NCI-H526 treated with DMSO at 0.1 percent for 48 hours (cell line): ENCODE data around the gene NTM.

ENCODE experiments used
- DNase-seq: peaks from one replicate; lab custom pipeline; 2025; lab: John Stamatoyannopoulos, UW

NTM gene

GRCh38 chr11:131499199-131499598 lies 128.8 kb downstream of the NTM start:
- no peak for DNase-seq

DNA sequence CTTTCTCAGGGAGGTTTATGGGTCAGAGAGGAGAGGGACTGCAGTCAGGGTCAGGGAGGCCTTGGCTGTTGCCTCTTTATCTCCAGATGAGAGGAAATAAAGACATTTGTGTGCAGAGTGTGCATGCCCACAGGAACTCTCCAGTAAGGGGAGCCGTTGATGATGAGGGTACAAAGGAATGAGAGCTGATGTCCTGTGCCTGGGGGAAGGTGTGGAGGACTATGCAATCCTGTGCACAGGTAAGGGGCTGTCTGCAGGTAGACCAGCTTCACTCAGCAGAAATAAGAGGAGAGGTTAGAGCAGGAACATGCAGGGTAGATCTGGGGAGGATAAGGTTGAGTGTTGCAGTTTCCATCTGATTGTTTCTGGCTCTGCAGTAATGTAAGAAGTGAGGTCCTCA lies 132.6 kb downstream of the NTM start:
- DNase-seq: no peak

GRCh38 chr11:131504199-131504949 lies 134.0 kb downstream of the NTM start:
- peak; percentile 90 for DNase-seq

- DNase-seq: no peak
These were observed 135.9 kb downstream of the NTM start for GRCh38 chr11:131506348-131506747.

DNA sequence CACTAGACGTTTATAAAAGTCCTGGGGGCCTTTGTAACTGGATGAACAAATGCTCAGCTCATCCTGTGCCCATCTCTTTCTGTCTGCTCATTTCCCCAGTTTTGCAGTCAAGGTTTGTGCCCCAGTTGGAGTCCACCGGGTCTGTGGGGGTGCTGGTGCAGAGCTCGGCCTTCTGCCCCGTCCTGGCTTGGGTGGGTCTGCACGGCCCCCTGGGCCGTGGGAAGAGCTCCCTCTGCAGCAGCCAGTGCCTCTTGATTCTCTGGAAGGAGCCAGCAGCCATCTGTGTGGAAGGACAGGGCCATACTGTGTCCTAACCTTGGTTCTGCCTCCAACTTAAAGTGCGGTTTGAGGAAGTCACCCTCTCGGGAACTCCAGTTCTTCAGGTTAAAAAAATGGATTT lies 140.2 kb downstream of the NTM start:
- DNase-seq: no peak

GRCh38 chr11:131511794-131512193 lies 141.4 kb downstream of the NTM start:
- DNase-seq: peak; percentile 82

GRCh38 chr11:131512228-131512627 lies 141.8 kb downstream of the NTM start:
- DNase-seq: no peak

- DNase-seq: no peak
These were observed 143.6 kb downstream of the NTM start for GRCh38 chr11:131514062-131514461.

DNA sequence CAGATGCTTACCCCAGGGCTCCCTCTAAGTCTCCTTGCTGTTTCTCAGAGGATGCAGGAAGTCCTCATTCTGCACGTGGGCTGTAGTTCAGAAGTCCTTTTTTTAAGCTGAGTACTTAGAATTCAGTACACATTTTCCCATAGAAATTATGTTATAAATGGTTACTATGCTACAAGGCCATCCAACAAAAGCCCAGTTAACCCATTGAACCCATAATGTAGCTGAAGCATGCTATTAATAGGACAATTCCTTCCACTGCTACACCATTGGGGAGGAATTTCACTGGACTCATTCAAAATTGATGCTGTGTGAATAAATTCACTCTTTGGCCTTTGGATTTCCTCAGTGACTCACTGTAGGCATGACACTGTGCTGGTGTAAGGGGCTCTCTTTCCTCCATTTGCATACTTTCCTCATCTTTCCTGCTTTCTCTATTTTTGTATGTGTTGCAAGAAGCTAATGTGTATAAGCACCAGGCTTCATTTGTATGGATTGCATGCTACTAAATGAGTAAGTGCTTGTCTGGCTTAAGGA lies 148.0 kb downstream of the NTM start:
- no peak for DNase-seq

DNA sequence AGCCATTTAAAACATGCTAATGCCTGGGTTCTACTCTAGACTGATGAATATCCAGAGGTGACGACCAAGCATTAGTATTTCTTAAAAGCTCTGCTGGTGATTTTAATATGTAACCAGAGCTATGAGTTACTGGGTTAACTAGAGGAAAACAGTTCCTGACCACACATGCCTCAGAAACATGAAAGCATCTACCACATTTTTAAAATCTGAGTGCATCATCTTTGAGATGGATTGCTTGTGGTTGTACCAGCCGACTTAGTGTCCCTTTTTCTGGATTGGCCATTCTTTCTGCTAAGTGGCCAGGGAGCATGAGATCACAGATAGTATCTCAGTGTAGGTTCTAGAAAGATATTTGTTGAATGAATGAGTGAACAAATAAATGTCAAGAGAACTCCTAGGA lies 152.4 kb downstream of the NTM start:
- DNase-seq: no peak

DNA sequence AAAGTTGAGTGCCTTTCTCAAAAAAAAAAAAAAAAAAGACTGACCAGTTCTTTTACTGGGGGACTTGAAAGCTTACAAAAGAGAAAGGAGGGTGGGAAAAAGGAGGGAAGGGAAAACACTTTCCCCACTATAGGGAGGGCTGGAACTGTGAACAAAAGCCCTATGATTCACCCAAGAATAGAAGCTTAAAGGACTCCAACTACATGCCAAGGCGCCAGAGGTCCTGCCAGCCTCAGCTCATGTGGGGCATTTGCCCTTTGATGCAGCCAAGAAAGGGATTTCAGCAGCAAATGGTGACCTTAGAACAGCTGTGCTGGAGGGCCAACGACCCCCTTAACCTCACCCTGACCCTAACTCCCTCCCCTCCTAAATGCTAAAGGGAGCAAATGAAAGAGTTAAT lies 160.0 kb downstream of the NTM start:
- DNase-seq: no peak

DNA sequence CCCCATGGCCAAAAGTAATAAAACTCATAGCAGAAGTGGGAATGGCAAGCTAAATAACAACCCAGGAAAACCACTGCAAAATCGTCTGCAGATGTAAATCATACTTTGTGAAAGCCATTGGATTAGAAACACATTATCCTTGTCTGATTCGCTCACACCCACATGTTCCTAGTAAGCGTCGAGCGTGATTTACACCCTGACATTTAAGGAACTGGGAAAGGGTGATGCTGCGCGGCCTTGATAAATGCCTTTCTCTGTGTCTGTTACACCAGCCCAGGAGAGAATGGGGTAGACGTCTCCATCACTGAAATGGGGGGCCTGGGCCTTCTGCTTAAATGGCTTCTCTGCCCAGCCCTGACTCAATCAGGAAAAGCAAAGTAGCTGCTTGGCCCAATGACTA lies 162.7 kb downstream of the NTM start:
- DNase-seq: no peak

DNA sequence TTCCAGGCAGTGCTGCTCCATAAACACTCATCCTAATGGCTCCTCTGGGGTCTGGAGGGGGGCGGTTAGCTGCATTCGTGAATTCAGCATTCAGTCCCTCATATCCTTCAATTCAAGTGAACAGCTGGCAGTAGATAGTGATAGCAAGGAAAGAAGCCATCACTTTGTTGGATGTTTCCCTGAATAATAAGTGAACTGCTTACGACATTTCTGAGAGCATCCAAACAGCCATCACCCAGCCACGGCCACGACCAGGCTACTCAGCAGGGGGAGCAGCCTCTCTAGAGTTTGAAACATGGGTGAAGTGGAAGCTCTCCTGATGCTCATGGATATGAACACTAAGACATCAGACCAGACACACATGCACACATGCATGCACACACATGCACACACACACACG lies 163.6 kb downstream of the NTM start:
- no peak for DNase-seq

- DNase-seq: no peak
These were observed 164.2 kb downstream of the NTM start for GRCh38 chr11:131534611-131535010.

GRCh38 chr11:131536159-131536558 lies 165.7 kb downstream of the NTM start:
- DNase-seq: no peak

DNA sequence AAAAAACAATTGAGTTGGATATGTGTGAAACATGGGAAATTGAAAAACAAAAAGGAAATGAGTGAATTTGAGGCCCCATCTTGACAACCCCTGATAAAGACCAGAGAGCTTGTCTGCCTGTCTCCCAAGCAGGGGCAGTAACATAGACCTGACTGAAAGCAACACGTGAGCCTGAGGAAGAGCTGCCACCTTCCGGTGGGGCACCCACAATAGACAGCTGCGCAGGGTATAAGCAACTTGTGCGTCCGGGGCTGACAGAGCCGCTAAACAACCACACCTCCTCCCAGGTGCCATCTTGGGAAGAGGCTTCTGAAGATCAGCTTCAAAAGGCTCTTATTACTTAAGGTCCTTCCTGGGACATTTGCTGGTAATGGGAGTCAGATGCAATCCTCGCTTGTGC lies 166.8 kb downstream of the NTM start:
- no peak for DNase-seq

DNA sequence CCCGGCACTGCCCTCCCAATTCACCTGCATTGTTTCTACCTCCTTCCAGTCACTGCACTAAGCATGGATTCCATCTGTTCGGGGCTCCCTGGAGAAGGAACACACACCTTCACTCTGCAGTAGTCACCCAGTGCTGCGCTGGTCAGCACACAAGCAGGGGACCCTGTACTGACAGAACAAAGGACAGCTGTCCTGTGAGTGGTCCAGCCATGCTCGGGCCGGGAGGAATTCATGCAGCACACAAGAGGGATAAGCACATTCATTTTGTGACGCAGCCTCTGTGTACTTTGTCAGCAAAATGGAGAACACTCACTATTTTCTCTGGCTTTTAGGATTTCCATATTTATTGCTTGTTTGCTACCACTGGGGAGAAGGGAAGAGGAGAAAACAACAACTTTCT lies 167.3 kb downstream of the NTM start:
- DNase-seq: no peak

DNA sequence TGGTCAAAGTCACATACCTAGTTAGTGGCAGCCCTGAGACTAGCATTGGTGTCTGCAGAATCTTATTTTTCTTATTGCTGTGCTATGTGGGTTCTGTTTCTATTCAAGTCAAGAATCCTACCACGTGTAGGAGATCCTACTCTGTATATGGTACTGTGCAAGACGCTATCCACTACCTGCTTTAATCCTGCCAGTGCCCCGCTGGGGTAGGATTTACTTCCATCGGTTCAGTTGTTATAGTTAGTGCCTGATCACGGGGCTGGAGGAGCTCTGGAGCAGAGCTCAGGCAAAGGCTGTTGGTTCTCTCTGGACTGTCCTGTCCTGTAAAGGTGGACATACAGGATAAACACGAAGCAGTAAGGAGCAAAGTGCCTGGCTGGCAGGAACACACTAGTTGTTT lies 167.9 kb downstream of the NTM start:
- no peak for DNase-seq

DNA sequence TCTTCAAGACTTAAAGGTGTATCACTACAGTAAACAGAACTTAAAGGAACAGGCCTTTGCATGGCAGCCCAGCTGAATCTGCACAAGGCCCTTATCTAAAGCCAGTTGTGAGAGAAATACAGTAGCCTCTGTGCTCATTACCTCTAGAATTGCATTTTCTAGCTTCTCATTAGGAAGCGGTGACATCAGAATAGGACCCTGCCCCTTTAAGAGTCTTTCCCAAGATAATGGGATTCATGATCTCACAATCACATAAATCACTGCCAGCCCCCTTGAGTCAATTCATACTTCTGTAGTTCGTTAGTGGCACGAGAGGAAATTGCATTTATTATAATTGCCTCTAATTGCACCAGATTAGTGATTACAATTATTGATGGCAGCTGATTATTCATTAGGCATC lies 170.3 kb downstream of the NTM start:
- no peak for DNase-seq

GRCh38 chr11:131543389-131544025 lies 173.1 kb downstream of the NTM start:
- DNase-seq: no peak

DNA sequence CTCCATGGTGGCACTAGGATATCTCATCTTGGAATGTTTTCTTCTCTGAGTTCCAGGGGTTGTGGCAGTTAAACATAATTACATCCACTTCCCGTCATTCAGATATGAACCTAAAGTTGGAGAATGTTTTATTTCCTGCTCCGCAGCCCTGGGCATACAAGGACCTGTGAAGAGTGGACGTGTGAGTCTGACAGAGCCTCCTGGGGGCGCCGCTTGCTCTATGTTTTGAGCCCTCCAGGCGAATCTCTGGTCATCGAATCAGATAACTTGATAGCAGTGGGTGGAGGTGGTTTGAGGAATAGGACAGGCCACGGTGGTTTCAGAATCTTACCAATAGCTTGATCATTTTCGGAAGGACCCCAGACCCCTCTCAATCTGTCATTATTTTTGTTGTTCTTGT lies 174.2 kb downstream of the NTM start:
- DNase-seq: no peak

DNA sequence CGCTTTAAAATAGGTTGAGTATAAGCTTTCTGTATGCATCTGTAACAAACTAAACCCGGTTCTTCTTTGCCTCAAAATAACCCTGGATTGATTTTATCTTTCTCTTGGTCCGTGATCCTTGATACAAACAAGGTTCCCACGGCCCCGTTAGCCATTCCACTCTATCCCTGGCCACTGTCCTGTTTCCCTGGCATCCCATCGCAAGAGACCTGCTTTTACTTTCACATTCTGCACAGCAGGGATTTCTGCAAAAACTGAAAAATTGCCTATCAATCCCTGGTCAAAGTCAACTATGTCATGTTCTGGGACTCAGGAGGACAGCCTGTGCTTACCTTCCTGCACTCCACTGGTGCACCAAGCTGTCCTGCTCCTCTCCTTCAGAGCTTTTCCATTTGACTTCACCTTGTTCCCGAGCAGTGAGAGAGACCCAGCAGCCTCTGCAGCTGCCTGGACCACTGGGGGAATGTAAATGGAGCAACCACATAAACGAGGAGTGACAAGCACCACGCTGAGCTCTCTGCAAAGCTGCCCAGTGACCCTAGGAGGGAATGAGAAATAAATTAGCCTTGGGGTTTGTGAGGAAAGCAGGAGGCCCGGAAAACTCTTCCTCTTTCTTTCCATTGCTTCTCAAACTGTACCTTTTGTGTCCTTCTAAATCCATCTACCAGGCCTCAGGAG lies 175.9 kb downstream of the NTM start:
- peak; percentile 38 for DNase-seq

DNA sequence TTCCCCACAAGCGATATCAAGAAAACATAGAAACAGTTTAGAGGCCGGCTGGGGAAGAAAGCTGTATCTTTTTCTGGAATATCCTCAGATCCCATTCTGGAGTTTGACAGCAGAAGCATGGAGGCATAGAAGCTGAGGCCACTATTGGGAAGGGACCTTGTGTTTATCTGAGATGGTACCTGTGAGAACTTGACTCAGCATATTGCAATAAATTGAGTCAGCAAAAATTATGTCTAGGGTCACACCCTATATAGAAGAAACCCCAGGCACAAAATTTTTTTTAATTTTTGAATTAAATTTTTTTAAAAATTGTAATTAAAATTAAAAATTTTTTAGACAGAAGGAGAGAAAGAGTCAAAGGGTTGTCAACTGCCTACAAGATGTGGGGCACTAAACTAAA lies 178.7 kb downstream of the NTM start:
- DNase-seq: no peak
